Activated CD4-positive, alpha-beta T cell treated with anti-CD3 and anti-CD28 coated beads, Interleukin-2, amount 50 U/mL, for 16 hours (primary cell): ENCODE measurements around the gene LYZL1.
"Not testable (repeated sequence)": the region's sequence is repeated elsewhere in the genome, so short reads cannot be mapped to it uniquely, and the experiment has no call there.

ENCODE experiments used
- DNase-seq: peaks from one replicate; pipeline ENCODE4 v3.0.0-alpha.2; 2020

The LYZL1 gene

GRCh38 chr10:29337526-29337925 is 48.7 kb downstream of the LYZL1 start:
- DNase-seq, result not testable (repeated sequence)

GRCh38 chr10:29343607-29344038 is 54.8 kb downstream of the LYZL1 start:
- DNase-seq, result no peak

- no peak for DNase-seq
These were observed 55.4 kb downstream of the LYZL1 start for GRCh38 chr10:29344073-29344820.

GRCh38 chr10:29345144-29345909 is 56.5 kb downstream of the LYZL1 start:
- no peak for DNase-seq

GRCh38 chr10:29345910-29346209 is 57.0 kb downstream of the LYZL1 start:
- no peak for DNase-seq

DNA sequence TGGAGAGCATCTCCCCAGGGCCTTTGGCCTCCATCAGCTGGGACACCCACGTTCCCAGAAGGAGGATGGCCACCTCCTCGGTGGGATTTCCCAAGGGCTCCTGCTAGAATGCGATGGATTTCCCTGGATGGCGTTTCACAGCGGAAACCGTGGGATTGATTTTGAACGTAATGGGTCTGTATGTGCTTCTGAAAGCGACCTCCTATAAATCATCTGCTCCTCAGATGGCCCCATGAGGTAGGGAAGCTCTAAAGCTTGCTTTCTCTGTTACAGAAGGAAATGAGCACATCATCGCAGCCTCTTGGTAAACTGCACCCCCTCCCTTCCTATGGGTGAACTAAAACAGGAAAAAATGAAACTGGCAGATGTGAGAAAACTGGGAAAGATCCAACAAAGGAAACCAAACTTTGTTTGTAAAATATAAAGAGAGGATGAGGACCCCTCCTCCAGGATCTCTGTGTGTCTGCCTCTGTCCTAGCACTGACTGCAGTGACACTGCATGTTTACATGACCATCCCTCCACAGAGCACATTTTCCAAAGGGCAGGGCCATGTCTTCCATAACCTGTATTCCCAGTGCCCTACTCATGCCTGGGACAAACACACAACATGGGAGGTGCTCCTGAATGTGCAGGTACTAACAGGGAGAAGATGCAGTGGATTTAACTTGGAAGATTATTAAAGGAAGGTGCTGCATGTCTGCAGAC is 57.6 kb downstream of the LYZL1 start:
- no peak for DNase-seq

- no peak for DNase-seq
These were observed 60.0 kb downstream of the LYZL1 start for GRCh38 chr10:29348836-29349235.

DNA sequence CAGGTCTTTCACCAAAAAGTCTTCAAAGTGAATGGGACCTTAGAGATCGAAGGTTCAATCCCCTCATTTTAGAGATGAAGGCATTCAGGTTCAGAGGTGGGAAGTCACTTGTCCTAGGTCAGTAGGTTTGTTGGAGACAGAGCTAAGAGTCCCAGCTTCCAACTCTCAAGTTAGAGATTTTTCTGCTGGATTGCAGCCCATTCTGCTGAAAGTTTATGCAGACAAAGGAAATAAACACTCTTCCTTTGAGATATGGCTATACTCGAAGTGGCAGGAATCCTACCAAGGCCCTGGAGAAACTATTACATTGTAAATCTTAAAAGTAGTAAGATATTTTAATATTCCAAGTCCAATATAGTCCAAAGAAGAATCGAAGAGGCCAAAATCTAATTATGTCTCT is 64.4 kb downstream of the LYZL1 start:
- no peak for DNase-seq

DNA sequence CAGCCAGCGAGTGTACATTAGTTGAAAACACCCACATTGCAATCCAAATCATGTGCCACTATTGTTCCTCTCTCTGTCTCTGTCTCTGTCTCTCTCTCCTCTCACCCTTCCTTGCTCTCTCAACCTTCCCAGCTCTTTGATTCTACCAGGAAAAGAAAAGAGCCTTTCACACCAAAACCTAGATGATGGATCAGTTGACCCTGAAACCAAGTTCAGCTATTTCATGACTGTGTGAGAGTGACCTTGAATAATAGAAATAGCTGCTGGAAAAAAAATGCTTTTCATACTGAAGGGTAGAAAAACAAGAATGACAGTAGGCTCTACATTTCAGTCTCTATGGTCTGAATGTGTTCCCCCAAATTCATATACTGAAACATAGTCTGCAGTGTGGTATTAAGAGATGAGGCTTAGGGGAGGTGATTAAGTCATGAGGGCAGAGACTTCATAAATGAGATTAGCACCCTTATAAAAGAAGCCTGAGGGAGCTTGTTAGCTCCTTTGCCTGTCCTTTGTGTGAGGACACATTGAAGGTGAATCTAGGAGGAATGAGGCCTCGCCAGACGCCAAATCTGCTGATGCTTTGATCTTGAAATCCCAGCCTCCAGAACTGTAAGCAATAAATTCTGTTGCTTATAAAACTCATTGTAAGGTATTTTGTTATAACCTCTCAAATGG is 65.2 kb downstream of the LYZL1 start:
- DNase-seq, result no peak

- DNase-seq, result no peak
These were observed 66.6 kb downstream of the LYZL1 start for GRCh38 chr10:29355411-29355991.

- DNase-seq, result no peak
These were observed 68.1 kb downstream of the LYZL1 start for GRCh38 chr10:29356931-29357330.

DNA sequence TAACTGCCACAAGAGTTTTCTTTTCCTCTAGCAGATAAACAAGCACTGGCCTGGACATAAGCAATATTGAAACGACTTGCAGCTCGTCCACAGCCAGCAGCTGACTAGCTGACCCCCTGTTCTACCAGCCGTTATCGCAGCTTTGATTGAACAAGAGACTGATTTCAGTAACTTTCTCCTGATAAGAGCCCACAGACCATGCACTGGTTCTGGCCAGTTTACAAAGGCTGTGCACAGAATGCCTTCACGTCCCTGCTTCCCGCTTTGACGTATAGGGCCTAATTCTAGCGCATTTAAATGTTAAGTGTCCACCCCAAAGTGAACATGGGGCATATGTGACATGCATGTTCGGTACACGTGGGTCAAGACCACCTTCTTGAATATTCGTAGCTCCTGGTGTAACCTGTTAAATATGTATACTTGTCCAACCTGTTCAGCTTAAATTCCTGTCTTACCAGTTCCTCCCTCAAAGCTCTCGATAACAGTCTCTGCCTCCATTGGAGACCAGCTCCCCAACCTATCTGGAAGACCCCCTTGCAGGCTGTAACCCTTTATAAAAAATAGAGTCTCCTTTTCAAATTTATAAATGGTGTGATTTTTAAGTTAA is 69.2 kb downstream of the LYZL1 start:
- DNase-seq, result no peak

- not testable (repeated sequence) for DNase-seq
These were observed 71.5 kb downstream of the LYZL1 start for GRCh38 chr10:29360215-29360853.
